Right lobe of liver (tissue), 4 donors: ENCODE measurements around the gene BCL11B.

Experiments
- CTCF ChIP-seq, 4 donors: fragments of 200-600 bp in 3 of 4; fragments of 450-650 bp in 1 of 4; IDR thresholded peaks; one replicate each; pipeline versions ENCODE4 v1.5.1 to v1.8.0; 2016 to 2022; ENCODE audit warnings: antibody characterized with exemption in 4 of 4, mild to moderate bottlenecking in 2 of 4
- POLR2A ChIP-seq: fragments of 450-650 bp; IDR thresholded peaks from one replicate; pipeline ENCODE4 v1.6.1; 2017; ENCODE audit warnings: antibody characterized with exemption, mild to moderate bottlenecking
- donor health status: DM: no; HTN: no; CAD: no.
- donor health status: DM: no; HTN: no; CAD: no.
- donor health status: DM: no; HTN: yes; CAD: no.

DNA sequence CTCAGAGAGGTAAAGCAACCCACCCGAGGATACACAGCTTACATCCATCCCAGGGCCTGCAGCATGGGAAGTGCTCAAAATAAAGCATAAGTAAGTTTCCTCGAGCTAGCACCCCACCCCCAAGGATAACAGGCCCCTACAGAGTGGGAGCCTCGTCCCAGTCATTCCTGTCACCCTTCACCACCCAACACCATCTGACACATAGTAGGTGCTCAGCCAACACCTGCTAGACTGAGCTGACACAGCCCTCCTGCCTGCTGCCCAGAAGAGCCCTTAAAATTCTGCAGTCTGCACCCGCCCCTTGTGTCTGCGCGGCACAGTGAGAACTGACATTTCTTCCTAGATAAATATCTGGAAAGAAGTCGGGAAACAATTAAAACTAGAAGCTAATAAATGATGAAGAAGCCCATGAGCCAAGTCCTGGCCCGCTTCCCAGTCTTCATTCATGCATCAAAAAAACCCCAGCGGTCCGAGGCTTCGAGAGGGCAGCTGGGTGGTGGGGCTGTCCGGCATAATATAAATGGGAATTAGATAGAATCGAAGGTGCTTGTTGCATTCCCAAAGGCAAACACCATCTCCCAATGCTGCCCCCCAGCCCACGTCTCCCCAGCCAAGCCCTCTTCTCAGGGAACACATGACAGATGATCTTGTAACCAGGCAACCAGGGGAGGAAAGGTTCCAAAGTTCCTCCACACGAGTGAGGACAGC lies 76.2 kb downstream of the BCL11B start:
- no peak for TF ChIP-seq POLR2A
- TF ChIP-seq CTCF (IDR thresholded peaks at IDR 0.05): no peak
